ENCODE results near the gene NELL2. TPM values are rescaled to one million over a fixed set of nuclear protein-coding genes. Genes with fewer than 3 reads are reported as not detected.

Gene NELL2
- total RNA-seq, 2 donors from 2014 or later = 5.1 to 6.9 TPM

DNA sequence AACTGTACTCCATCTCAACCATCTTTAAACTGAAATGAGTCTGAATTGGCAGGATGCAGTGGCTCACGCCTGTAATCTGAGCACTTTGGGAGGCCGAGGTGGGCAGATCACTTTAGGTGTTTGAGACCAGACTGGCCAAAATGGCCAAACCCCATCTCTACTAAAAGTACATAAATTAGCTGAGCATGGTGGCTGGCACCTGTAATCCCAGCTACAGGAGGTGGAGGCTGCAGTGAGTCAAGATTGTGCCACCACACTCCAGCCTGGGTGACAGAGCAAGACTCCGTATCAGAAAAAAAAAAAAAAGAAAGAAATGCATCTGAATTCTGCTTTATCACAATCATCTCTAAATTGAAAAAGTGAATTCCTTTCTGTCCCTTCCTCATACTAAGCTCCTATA is 110.3 kb downstream of the NELL2 start:
- TF ChIP-seq, protein P1, sequence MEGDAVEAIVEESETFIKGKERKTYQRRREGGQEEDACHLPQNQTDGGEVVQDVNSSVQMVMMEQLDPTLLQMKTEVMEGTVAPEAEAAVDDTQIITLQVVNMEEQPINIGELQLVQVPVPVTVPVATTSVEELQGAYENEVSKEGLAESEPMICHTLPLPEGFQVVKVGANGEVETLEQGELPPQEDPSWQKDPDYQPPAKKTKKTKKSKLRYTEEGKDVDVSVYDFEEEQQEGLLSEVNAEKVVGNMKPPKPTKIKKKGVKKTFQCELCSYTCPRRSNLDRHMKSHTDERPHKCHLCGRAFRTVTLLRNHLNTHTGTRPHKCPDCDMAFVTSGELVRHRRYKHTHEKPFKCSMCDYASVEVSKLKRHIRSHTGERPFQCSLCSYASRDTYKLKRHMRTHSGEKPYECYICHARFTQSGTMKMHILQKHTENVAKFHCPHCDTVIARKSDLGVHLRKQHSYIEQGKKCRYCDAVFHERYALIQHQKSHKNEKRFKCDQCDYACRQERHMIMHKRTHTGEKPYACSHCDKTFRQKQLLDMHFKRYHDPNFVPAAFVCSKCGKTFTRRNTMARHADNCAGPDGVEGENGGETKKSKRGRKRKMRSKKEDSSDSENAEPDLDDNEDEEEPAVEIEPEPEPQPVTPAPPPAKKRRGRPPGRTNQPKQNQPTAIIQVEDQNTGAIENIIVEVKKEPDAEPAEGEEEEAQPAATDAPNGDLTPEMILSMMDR (conservative IDR thresholded peaks at IDR 0.05) = no peak
- Histone ChIP-seq H3K9me3 (ENCODE audit: control insufficient read depth, low read length) (no peaks in the 10 kb centered on the region), H3K36me3 (ENCODE audit: control insufficient read depth, insufficient read depth, low read length) (no peaks in the 10 kb centered on the region), H3K4me3 (ENCODE audit: low read length) (no peak overlapping the region), H3K27ac (ENCODE audit: low read depth, low read length) (no peak overlapping the region), H3K27me3 (ENCODE audit: control insufficient read depth, insufficient read depth, low read length, poor library complexity, severe bottlenecking) (no peaks in the 10 kb centered on the region), H3K4me1 (ENCODE audit: control insufficient read depth, insufficient read depth, low read length) (no peaks in the 10 kb centered on the region), H3K9ac (ENCODE audit: extremely low read depth, low read length, poor library complexity, severe bottlenecking) (no peak overlapping the region)
- Mint-ChIP-seq H3K27me3 (ENCODE audit: insufficient read depth) (no peaks in the 10 kb centered on the region), H3K4me1 (peaks cover 3% of the 10 kb centered on the region), H3K4me3 (no peak overlapping the region), H3K27ac (no peak overlapping the region), H3K36me3 (ENCODE audit: low read depth) (no peaks in the 10 kb centered on the region), H3K9me3 (no peaks in the 10 kb centered on the region)
- WGBS, 2 experiments (ENCODE audit: insufficient coverage in 1 of 2, insufficient read length in 1 of 2) = 96 to 100% methylated on average over 1 to 3 of the region's 3 CpGs
- DNase-seq = no peak

DNA sequence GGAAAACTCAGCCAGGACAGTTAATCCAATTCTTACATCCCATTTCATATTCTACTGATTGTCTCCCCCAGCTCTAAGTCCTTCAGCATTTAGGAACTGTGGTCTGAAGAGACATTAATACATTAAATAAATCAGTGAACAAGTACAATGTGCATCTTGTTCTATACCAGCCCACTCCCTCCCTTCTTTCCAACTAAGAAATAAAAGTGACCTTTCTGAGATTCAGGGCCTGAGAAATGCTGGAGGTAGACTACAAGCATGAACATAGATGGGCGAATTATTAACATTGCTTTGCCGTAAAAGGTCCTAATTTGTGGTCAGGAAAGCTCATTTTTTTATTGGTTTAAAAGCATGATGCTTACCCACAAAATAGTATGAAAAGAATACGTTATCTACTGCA is 113.1 kb downstream of the NELL2 start:
- Mint-ChIP-seq H3K9me3 (no peaks in the 10 kb centered on the region), H3K27me3 (ENCODE audit: insufficient read depth) (no peaks in the 10 kb centered on the region), H3K27ac (no peak overlapping the region), H3K4me3 (no peak overlapping the region), H3K36me3 (ENCODE audit: low read depth) (no peaks in the 10 kb centered on the region), H3K4me1 (peaks cover 3% of the 10 kb centered on the region)
- no peak overlapping the region for H3K9ac ChIP-seq (ENCODE audit: extremely low read depth, low read length, poor library complexity, severe bottlenecking)
- no peak overlapping the region for H3K4me3 ChIP-seq (ENCODE audit: low read length)
- no peak for DNase-seq
- H3K9me3 ChIP-seq (ENCODE audit: control insufficient read depth, low read length) = no peaks in the 10 kb centered on the region
- 91 to 94% methylated on average over 2 to 3 of the region's 3 CpGs for WGBS, 2 experiments (ENCODE audit: insufficient coverage in 1 of 2, insufficient read length in 1 of 2)
- H3K27ac ChIP-seq (ENCODE audit: low read depth, low read length) = no peak overlapping the region
- no peaks in the 10 kb centered on the region for H3K27me3 ChIP-seq (ENCODE audit: control insufficient read depth, insufficient read depth, low read length, poor library complexity, severe bottlenecking)
- no peaks in the 10 kb centered on the region for H3K36me3 ChIP-seq (ENCODE audit: control insufficient read depth, insufficient read depth, low read length)
- no peaks in the 10 kb centered on the region for H3K4me1 ChIP-seq (ENCODE audit: control insufficient read depth, insufficient read depth, low read length)
- TF ChIP-seq, protein P1 (conservative IDR thresholded peaks at IDR 0.05) = no peak

DNA sequence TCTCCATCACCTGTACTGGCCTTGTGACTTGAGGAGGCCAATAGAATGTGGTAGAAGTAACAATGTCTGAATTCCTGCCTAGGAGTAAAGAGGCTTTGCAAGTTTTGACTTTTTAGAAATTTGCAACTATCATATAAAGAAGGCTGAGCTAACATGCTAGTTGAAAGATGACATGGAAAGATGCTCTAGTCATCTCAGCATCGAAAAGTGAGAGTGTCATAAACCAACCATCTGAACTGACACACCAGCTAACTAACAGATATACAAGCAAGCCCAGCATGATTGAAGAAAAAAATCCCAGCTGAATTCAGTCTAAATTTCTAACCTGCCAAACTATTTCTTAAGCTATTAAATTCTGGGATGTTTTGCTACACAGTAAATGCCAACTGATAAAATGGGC is 116.8 kb downstream of the NELL2 start:
- H3K36me3 Mint-ChIP-seq (ENCODE audit: low read depth) = no peaks in the 10 kb centered on the region
- no peak for DNase-seq
- no peaks in the 10 kb centered on the region for H3K9me3 Mint-ChIP-seq
- Histone ChIP-seq H3K27ac (ENCODE audit: low read depth, low read length) (no peak overlapping the region), H3K36me3 (ENCODE audit: control insufficient read depth, insufficient read depth, low read length) (no peaks in the 10 kb centered on the region), H3K4me1 (ENCODE audit: control insufficient read depth, insufficient read depth, low read length) (no peaks in the 10 kb centered on the region), H3K4me3 (ENCODE audit: low read length) (no peak overlapping the region), H3K27me3 (ENCODE audit: control insufficient read depth, insufficient read depth, low read length, poor library complexity, severe bottlenecking) (no peaks in the 10 kb centered on the region), H3K9me3 (ENCODE audit: control insufficient read depth, low read length) (no peaks in the 10 kb centered on the region), H3K9ac (ENCODE audit: extremely low read depth, low read length, poor library complexity, severe bottlenecking) (no peak overlapping the region)
- no peaks in the 10 kb centered on the region for H3K27me3 Mint-ChIP-seq (ENCODE audit: insufficient read depth)
- no peak overlapping the region for H3K27ac Mint-ChIP-seq
- WGBS, 2 experiments (ENCODE audit: insufficient coverage in 1 of 2, insufficient read length in 1 of 2) = 93% methylated on average over 1 of the region's 1 CpG; no CpG with 5 or more reads in 1 of the 2 experiments
- H3K4me1 Mint-ChIP-seq = peaks cover 2% of the 10 kb centered on the region
- H3K4me3 Mint-ChIP-seq = no peak overlapping the region
- TF ChIP-seq, protein P1 (conservative IDR thresholded peaks at IDR 0.05) = no peak

Measured in endodermal cell (in vitro differentiated cells).